ENCODE measurements around the gene SIX1.

GRCh38 chr14:60596139-60596538 is 53.1 kb downstream of the SIX1 start:
- TF ChIP-seq, protein P1, sequence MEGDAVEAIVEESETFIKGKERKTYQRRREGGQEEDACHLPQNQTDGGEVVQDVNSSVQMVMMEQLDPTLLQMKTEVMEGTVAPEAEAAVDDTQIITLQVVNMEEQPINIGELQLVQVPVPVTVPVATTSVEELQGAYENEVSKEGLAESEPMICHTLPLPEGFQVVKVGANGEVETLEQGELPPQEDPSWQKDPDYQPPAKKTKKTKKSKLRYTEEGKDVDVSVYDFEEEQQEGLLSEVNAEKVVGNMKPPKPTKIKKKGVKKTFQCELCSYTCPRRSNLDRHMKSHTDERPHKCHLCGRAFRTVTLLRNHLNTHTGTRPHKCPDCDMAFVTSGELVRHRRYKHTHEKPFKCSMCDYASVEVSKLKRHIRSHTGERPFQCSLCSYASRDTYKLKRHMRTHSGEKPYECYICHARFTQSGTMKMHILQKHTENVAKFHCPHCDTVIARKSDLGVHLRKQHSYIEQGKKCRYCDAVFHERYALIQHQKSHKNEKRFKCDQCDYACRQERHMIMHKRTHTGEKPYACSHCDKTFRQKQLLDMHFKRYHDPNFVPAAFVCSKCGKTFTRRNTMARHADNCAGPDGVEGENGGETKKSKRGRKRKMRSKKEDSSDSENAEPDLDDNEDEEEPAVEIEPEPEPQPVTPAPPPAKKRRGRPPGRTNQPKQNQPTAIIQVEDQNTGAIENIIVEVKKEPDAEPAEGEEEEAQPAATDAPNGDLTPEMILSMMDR (conservative IDR thresholded peaks at IDR 0.05; ENCODE audit: low read length): no peak
- TF ChIP-seq EZH2phosphoT487 (IDR thresholded peaks at IDR 0.05; ENCODE audit: borderline replicate concordance): no peak

All from Loucy (cell line).